ENCODE measurements around the gene ELMOD1. TPM values are rescaled to one million over a fixed set of nuclear protein-coding genes. Genes with fewer than 3 reads are reported as not detected.
A peak's percentile ranks its signal among the peaks of the same experiment; 100 is the strongest.

Gene ELMOD1
- total RNA-seq = not detected in 2 replicates
- total RNA-seq (2013) = 0.09 TPM
- polyA plus RNA-seq = not detected in 2 replicates
- polyA minus RNA-seq = not detected in 2 replicates

DNA sequence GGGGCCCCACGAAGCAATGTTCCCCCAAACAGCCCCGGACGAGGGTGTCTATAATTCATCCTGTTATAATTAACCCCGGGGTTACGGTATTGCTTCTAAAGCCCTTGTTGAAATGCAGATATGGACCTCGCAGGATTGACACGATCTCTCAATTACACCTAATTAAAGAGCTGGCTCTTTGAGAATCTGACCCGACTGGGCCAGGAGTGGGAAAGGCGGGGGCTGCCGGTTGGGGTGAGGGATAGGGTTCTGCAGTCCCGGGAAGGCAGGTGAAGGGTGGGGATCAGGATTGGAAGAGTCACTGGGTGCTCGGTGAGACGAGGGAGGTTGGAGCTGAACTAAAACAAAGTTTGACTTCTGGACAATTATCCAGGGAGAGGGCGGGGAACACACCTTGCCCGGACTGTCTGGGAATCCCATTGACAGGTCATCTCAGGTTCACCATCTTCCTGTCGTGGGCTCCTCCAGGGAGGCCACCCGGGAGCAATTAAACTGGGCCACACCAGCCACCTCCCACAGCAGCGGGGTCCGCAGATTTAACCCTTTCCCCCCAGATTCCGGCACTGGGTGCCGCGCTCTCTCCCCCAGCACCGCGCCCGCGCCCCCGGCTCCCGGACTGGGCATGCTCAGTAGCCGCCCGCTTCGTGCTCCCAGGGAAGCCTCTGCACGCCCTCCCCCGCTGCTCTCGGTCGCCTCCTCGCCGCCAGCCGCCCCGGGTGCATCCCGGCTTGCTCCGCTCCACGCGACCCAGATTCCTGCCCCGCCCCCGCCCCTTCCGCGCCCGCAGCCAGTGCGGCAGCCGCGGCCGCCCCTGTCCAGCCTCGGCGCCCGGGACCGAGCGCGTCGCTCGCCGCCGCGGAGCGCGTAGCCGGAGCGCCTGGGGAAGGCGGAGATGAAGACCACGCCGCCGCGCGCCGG lies at the start of gene ELMOD1:
TSS of gene ELMOD1 (plus strand) at position 688 of the 918 bp plus-strand sequence. CDS start 27,043 bp downstream, outside the sequence.
- Histone ChIP-seq H3K4me3 (ENCODE audit: control extremely low read depth in 1 of 5, extremely low read depth in 1 of 5, insufficient read depth in 1 of 5, low read depth in 2 of 5, low read length in 4 of 5) (peak within 1 kb of the TSS; percentile 23 to 69 (median 48)), H3K4me2 (replicated peaks; ENCODE audit: low read depth, low read length, poor library complexity, severe bottlenecking) (peak within 1 kb of the TSS; percentile 90), H3K9me3 (ENCODE audit: control extremely low read depth in 1 of 3, control insufficient read depth in 2 of 3, insufficient read depth in 1 of 3, low read length in 2 of 3) (peaks cover 0 to 6% (median 5%) of the 10 kb centered on the region in 3 donors), H4K20me1 (ENCODE audit: control insufficient read depth, insufficient read depth, low read length, poor library complexity, severe bottlenecking) (no peaks in the 10 kb centered on the region), H3K36me3 (replicated peaks in 1 of 2; ENCODE audit: control extremely low read depth in 1 of 2, control insufficient read depth in 1 of 2, extremely low read depth in 1 of 2, insufficient read depth in 2 of 2, low read length in 1 of 2) (no peaks in the 10 kb centered on the region), H3K27me3 (replicated peaks in 1 of 4; ENCODE audit: control extremely low read depth in 1 of 4, control insufficient read depth in 3 of 4, insufficient read depth in 4 of 4, low read length in 3 of 4) (peaks cover 0 to 70% (median 64%) of the 10 kb centered on the region in 4 experiments), H3K9ac (ENCODE audit: low read length) (peak within 1 kb of the TSS; percentile 70), H2AFZ (ENCODE audit: insufficient read depth, low read depth, low read length, poor library complexity, severe bottlenecking) (peak within 1 kb of the TSS; percentile 70), H3K4me1 (ENCODE audit: control insufficient read depth in 2 of 2, insufficient read depth in 2 of 2, low read length in 2 of 2) (peaks cover 25 to 28% of the 10 kb centered on the region in 2 donors), H3K79me2 (ENCODE audit: control insufficient read depth, insufficient read depth, low read length) (no peaks in the 10 kb centered on the region), H3K27ac (ENCODE audit: low read length in 2 of 2) (no peak within 1 kb of the TSS)
- 2% methylated on average over 67 of the region's 74 CpGs for WGBS (ENCODE audit: insufficient coverage)
- POLR2A ChIA-PET = interaction anchor here (0.5 kb wide), 1 partner anchor 324 kb away, joined by 5 read pairs; no protein-coding TSS in a partner anchor
- peaks cover 27% of the 10 kb centered on the region for H3K4me1 Mint-ChIP-seq
- H3K9me3 Mint-ChIP-seq (ENCODE audit: insufficient read depth) = no peaks in the 10 kb centered on the region
- H3K4me3 Mint-ChIP-seq = peak within 1 kb of the TSS; percentile 88
- intact Hi-C loops (cut with micrococcal nuclease) = no loop called here
- TF ChIP-seq, protein P1, sequence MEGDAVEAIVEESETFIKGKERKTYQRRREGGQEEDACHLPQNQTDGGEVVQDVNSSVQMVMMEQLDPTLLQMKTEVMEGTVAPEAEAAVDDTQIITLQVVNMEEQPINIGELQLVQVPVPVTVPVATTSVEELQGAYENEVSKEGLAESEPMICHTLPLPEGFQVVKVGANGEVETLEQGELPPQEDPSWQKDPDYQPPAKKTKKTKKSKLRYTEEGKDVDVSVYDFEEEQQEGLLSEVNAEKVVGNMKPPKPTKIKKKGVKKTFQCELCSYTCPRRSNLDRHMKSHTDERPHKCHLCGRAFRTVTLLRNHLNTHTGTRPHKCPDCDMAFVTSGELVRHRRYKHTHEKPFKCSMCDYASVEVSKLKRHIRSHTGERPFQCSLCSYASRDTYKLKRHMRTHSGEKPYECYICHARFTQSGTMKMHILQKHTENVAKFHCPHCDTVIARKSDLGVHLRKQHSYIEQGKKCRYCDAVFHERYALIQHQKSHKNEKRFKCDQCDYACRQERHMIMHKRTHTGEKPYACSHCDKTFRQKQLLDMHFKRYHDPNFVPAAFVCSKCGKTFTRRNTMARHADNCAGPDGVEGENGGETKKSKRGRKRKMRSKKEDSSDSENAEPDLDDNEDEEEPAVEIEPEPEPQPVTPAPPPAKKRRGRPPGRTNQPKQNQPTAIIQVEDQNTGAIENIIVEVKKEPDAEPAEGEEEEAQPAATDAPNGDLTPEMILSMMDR (IDR thresholded peaks at IDR 0.05) = no peak
- TF ChIP-seq EZH2 (IDR thresholded peaks at IDR 0.05; ENCODE audit: borderline replicate concordance, insufficient read depth, low read depth, low read length, poor library complexity, severe bottlenecking) = no peak
- CTCF ChIA-PET = no interaction called here
- peak; percentile 46 for ATAC-seq (ENCODE audit: low read depth)
- peak; percentile 38 for DNase-seq
- H3K27me3 Mint-ChIP-seq = peaks cover 84% of the 10 kb centered on the region
- no peak within 1 kb of the TSS for H3K27ac Mint-ChIP-seq

DNA sequence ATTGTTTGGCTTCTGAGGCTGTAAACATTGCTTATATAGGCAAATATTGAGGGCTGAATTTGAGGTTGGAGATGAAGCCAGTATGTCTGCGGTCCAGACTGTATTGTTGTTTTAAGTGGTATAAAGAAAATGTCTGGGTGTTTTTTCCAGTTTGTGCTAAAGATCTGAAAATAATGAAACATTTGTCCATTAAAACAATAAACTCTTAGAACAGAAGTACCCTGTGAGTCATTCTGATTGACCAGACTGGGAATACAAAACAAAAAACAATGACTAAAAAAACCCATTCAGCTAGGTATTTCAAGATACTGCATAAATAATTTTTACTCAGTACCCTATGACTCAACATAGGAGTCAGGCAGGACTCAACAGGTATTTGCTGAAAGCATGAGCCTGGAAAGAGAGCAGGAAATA lies 45.8 kb upstream of the ELMOD1 start:
- no peaks in the 10 kb centered on the region for H3K9me3 ChIP-seq (ENCODE audit: control extremely low read depth in 1 of 3, control insufficient read depth in 2 of 3, insufficient read depth in 1 of 3, low read length in 2 of 3)
- H3K36me3 ChIP-seq (replicated peaks in 1 of 2; ENCODE audit: control extremely low read depth in 1 of 2, control insufficient read depth in 1 of 2, extremely low read depth in 1 of 2, insufficient read depth in 2 of 2, low read length in 1 of 2) = peaks cover 11 to 22% of the 10 kb centered on the region in 2 experiments
- H4K20me1 ChIP-seq (ENCODE audit: control insufficient read depth, insufficient read depth, low read length, poor library complexity, severe bottlenecking) = no peaks in the 10 kb centered on the region
- no peak overlapping the region for H3K4me3 ChIP-seq (ENCODE audit: control extremely low read depth in 1 of 5, extremely low read depth in 1 of 5, insufficient read depth in 1 of 5, low read depth in 2 of 5, low read length in 4 of 5)
- ATAC-seq (ENCODE audit: low read depth) (no peak), DNase-seq (no peak)
- no peaks in the 10 kb centered on the region for H3K4me1 ChIP-seq (ENCODE audit: control insufficient read depth in 2 of 2, insufficient read depth in 2 of 2, low read length in 2 of 2)
- Mint-ChIP-seq H3K27ac (no peak overlapping the region), H3K27me3 (no peaks in the 10 kb centered on the region), H3K9me3 (ENCODE audit: insufficient read depth) (no peaks in the 10 kb centered on the region), H3K4me1 (no peaks in the 10 kb centered on the region), H3K4me3 (no peak overlapping the region)
- TF ChIP-seq EZH2 (IDR thresholded peaks at IDR 0.05; ENCODE audit: borderline replicate concordance, insufficient read depth, low read depth, low read length, poor library complexity, severe bottlenecking) = no peak
- TF ChIP-seq, protein P1 (IDR thresholded peaks at IDR 0.05) = no peak
- no CpG with 5 or more reads among the region's 1 CpG for WGBS (ENCODE audit: insufficient coverage)
- intact Hi-C loops (cut with micrococcal nuclease) = no loop called here
- H3K79me2 ChIP-seq (ENCODE audit: control insufficient read depth, insufficient read depth, low read length) = no peaks in the 10 kb centered on the region
- ChIA-PET CTCF (interaction anchor here (11.3 kb wide), 1 partner anchor 16 kb away, joined by 106 read pairs; the partner anchor contains the start of gene ALKBH8), POLR2A (no interaction called here)
- no peak overlapping the region for H3K4me2 ChIP-seq (replicated peaks; ENCODE audit: low read depth, low read length, poor library complexity, severe bottlenecking)
- no peak overlapping the region for H3K27ac ChIP-seq (ENCODE audit: low read length in 2 of 2)
- H3K27me3 ChIP-seq (replicated peaks in 1 of 4; ENCODE audit: control extremely low read depth in 1 of 4, control insufficient read depth in 3 of 4, insufficient read depth in 4 of 4, low read length in 3 of 4) = no peaks in the 10 kb centered on the region
- no peak overlapping the region for H3K9ac ChIP-seq (ENCODE audit: low read length)
- H2AFZ ChIP-seq (ENCODE audit: insufficient read depth, low read depth, low read length, poor library complexity, severe bottlenecking) = no peak overlapping the region
